Suppressor macrophage treated with lipopolysaccharide for 4 hours (primary cell): Measurements from ENCODE around the gene CDH3.
"Not testable (repeated sequence)": the region's sequence is repeated elsewhere in the genome, so short reads cannot be mapped to it uniquely, and the experiment has no call there.

ENCODE experiments used
- DNase-seq: peaks from one replicate; pipeline ENCODE4 v3.0.0-alpha.2; 2020

Gene CDH3

DNA sequence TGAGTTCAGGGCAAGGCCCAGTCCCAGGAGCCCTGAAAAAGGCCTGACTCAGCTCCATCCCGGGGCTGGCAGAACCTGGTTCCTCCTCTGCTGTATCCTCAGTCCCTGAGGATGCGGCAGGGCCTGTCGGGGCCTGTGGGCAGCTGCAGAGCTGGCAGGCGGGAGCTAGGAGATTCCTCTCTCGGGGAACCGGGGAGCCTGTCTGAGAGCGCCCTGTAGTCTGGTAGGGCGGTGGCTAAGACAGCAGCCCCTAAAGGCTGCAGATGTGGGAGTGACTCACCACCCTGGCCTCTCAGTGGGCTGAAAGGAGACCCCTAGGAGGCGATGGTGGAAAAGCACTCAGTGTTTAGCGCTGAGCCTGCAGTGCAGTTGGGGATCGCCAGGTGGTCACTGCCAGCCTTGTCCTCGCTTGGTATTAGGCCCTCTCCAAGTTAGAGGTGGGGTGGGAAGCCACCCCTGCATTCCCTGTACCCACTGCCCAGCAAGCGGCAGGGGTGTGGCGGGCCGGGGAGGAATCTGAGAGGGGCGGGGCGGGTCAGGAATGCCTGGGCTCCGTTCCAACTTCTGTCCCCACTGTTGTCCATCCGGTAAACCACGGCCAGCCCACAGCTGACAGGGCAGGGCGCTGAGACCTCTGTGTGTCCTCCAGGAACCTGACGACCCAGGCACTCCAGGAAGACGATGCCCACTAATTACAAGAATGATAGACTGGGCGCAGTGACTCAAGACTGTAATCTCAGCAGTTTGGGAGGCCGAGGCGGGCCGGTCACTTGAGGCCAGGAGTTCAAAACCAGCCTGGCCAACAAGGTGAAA is 62.4 kb downstream of the CDH3 start:
- no peak for DNase-seq

GRCh38 chr16:68710211-68710610 is 65.1 kb downstream of the CDH3 start:
- peak; percentile 42 for DNase-seq

GRCh38 chr16:68711421-68712139 is 66.5 kb downstream of the CDH3 start:
- peak; percentile 97 for DNase-seq

DNA sequence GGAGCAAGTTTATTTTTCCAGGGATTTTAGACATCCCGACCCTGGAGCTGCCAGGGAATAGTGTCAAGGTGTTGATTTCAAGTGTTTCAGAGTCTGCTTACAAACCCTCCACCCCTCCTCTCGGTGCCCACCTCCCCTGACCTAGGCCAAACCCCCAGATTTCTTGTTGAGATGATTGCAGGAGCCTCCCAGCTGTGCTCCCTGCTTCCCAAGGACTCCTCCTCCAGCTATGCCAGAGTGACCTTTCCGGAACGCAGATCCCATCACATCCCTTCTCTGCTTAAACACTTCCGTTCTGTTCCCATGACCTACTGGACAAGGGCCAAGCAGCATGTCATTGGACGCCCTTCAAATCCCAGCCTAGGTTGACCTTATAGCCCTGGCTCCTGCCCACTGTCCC is 68.3 kb downstream of the CDH3 start:
- DNase-seq, result no peak

GRCh38 chr16:68715471-68715870 is 70.4 kb downstream of the CDH3 start:
- peak; percentile 30 for DNase-seq

DNA sequence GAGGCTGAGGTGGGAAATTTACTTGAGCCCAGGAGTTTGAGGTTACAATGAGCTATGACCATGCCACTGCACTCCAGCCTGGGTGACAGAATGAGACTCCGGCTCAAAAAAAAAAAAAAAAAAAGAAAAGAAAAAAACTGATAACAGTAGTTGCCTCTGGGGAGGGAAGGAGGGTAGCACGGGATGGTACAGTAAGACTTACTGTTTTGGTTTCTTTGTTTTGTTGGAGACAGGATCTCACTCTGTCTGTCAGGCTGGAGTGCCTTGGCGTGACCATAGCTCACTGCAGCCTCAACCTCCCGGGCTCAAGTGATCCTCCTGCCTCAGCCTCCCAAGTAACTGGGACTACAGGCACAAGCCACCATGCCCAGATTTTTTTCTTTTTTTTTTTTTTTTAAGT is 71.4 kb downstream of the CDH3 start:
- not testable (repeated sequence) for DNase-seq

DNA sequence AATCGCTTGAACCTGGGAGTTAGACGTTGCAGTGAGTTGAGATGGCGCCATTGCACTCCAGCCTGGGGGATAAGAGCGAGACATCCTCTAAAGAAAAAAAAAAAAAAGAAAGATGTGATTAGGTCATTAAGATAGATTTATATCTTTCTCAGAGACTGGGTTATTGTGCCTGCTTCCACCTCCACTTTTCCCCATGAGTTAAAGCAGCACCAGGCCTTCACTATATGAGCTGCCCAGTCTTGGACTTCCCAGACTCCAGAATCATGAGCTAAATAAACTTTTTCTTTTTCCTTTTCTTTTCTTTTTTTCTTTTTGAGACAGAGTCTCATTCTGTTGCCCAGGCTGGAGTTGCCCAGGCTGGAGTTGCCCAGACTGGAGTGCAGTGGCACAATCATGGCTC is 72.6 kb downstream of the CDH3 start:
- no peak for DNase-seq

- DNase-seq, result no peak
Observed at GRCh38 chr16:68718590-68718989, 73.5 kb downstream of the CDH3 start.

DNA sequence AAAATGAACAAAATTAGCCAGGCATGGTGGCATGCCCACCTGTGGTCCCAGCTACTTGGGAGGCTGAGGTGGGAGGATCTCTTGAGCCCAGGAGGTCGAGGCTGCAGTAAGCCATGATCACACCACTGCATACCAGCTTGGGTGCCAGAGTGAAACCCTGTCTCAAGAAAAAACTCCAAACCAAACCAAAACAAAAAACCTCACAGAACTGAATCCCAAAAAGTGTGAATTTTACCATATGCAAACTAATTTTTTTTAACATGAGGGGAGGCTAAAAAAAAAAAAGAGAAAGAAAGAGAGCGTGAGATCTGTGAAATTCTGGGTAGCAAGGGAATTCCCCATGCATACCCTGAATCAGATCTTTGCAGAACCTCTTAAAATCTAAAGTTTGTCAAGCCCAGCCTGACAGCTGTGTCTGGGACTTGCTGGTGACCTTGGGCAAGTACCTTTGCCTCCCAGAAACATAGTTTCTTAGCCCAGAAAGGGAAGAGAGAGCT is 74.9 kb downstream of the CDH3 start:
- no peak for DNase-seq

- DNase-seq, result no peak
Observed at GRCh38 chr16:68722119-68723024, 77.3 kb downstream of the CDH3 start.

DNA sequence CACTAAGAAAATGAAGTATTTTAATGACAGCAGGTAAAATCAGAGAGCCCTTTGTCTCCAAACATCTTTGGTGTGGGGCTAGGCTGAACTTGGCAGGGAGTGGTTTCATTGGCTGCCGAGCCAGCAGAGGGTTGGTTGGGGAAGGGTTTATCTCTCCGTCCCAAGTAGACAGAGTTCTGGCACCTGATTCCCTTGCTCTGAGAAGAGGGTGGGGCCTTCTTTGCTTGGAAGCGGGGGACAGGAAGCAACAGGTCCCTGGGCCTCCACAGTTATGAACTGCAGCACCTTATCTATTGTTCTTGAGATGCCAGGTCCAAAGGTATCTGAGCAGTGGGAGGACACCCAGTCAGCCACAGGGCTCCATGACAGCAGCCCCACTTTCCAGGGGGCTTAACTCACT is 79.7 kb downstream of the CDH3 start:
- DNase-seq, result no peak

DNA sequence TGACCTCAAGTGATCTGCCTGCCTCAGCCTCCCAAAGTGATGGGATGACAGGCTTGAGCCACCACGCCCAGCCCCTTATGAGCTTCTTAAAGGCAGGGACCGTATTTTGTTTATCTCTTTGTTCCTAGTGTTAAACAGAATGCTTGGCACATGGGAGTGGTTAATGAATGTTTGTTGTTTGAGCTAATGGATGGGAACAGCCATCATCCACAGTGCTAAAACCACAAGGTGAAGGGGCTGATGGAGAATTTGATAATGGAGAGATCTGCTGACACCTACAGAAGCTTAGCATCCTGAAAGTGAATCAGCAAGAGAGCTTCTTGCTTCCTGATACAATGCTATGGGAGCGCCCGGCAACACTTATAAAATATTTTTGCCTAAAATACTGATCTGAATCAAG is 83.4 kb downstream of the CDH3 start:
- DNase-seq, result no peak

DNA sequence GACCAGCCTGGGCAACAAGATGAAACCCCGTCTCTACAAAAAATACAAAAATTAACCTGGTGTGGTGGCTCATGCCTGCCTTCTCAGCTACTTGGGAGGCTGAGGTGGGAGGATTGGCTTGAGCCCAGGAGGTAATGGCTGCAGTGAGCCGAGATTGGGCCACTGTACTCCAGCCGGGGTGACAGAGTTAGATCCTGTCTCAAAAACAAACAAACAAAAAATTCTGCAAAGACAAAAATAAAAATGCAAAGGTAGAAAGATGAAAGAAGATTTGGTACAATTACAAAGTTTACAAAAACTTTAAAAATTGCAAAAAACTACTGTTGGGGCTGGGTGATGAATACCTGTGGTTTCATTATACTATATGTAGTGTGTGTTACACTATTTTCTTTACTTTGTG is 86.5 kb downstream of the CDH3 start:
- no peak for DNase-seq

DNA sequence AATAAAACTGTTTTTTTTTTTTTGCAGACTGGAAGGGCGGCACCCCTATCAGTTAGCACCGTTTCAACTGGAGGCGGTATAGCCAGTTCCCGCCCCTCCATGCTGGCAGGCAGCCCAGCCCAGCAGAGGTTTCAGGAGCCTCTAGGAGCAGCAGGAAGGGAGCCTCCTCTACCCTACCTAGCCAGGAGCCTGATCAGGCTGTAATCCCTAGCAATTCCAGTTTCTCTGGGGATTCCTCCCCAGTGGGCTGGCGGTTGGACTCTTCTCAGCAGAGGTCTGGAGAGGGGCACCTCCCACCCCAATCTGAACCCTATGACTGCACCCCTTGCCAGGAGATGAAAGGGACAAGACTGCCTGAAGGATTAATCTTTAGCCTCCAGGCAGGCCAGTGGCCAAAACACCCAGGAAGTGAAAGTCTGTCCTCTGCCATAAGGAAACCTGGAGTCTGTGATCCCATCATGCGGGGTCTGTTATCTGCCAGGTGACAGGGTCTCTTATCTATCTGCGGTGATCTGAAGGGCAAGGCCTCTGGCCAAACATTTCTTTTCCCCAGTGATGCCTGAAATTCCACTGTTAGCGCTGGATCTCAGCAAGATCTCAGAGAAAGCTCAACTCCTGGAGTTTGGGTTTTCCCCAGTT is 87.1 kb downstream of the CDH3 start:
- DNase-seq, result no peak

- DNase-seq, result no peak
Observed at GRCh38 chr16:68732741-68733399, 87.8 kb downstream of the CDH3 start.

DNA sequence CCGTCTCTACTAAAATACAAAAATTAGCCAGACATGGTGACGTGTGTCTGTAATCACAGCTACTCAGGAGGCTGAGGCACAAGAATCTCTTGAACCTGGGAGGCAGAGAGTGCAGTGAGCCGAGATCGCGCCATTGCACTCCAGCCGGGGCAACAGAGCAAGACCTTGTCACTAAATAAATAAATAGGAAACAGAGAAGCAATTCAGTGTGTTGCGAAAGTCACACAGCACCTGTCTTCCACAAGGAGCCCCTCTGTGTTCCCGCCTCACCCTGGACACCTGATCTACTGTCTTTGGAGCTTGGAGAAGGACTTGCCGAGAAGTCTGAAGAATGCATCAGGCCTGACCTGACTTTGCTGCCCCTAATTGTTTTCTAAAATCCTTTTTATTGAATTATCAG is 88.5 kb downstream of the CDH3 start:
- no peak for DNase-seq

DNA sequence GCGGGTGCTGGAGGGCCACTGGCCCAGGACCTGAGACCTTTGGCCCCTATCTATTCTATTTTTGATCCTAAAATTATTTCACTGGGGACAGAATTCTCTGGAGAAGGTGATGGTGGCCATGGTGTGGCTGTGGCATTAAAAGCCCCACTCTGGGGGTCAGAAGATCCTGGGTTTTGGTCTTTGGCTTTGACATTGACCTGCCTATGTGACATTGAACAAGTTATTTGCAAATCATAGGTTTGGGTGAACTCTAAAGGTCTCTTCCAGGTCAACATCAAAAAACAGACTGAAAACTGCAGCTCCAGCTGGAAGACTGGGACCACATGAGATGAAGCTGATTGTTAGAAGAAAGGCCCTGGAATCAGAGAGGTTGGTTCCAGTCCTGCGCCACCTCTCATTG is 89.7 kb downstream of the CDH3 start:
- DNase-seq, result no peak

- no peak for DNase-seq
Observed at GRCh38 chr16:68736561-68736960, 91.5 kb downstream of the CDH3 start.

GRCh38 chr16:68737046-68737729 is 92.1 kb downstream of the CDH3 start, which contains the start of gene CDH1:
Gene CDH1 (plus strand): TSS chr16:68737292. CDS start chr16:68737416, 124 bp downstream.
- no peak for DNase-seq

GRCh38 chr16:68737730-68738629 is 92.9 kb downstream of the CDH3 start:
- DNase-seq, result no peak
